ENCODE results near the gene MOCS3.

DNA sequence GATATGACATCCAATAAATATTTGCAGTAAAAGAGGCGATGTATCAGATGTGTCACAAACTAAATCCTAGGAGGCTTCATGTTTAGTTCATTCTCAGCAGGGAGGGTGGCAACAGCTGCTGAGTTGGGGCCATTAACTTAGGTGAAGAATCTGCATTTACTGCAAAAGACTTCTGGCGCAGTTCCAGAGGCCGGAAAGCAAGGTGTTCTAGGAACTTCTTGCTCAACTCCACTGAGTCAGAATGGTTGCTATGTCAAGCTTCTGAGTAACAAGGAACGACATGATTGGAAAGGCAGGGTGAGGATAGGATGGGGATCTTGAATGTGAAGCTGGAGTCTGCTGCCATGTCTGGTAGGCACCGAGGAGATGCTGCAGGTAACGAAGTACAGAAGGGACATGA, 39.1 kb upstream of the MOCS3 start:
- TF ChIP-seq, protein P1, sequence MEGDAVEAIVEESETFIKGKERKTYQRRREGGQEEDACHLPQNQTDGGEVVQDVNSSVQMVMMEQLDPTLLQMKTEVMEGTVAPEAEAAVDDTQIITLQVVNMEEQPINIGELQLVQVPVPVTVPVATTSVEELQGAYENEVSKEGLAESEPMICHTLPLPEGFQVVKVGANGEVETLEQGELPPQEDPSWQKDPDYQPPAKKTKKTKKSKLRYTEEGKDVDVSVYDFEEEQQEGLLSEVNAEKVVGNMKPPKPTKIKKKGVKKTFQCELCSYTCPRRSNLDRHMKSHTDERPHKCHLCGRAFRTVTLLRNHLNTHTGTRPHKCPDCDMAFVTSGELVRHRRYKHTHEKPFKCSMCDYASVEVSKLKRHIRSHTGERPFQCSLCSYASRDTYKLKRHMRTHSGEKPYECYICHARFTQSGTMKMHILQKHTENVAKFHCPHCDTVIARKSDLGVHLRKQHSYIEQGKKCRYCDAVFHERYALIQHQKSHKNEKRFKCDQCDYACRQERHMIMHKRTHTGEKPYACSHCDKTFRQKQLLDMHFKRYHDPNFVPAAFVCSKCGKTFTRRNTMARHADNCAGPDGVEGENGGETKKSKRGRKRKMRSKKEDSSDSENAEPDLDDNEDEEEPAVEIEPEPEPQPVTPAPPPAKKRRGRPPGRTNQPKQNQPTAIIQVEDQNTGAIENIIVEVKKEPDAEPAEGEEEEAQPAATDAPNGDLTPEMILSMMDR (IDR thresholded peaks at IDR 0.05), result no peak
- no peak for TF ChIP-seq POLR2A (IDR thresholded peaks at IDR 0.05)

Data from testis (tissue), 2 donors.